Measurements from ENCODE around the gene IL1A. TPM values are rescaled to one million over a fixed set of nuclear protein-coding genes. Genes with fewer than 3 reads are reported as not detected.

The IL1A gene
- total RNA-seq, 2 experiments from 2014 or later, result 0.17 to 0.21 TPM

DNA sequence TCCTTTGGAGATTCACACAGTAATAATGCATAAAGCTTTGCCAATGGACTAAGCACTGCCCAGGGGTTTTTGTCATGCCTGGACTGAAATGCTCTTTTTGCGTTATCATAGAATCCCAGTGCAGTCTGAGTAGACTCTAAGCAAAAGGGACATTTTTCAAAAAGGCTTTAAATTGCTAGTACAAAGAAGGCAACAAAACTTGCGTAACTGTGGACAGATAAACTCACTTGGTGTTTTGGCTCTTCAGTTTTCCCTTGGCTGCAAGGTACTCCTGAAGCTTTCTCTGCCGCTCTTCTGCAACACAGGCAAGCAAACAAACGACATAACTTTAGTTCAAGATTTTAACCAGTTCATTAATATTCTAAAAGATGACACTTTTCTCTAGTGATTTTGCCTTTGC is 22.0 kb downstream of the IL1A start:
- Mint-ChIP-seq H3K36me3 (ENCODE audit: low read depth) (peaks cover 55% of the 10 kb centered on the region), H3K9me3 (peaks cover 1% of the 10 kb centered on the region), H3K27me3 (no peaks in the 10 kb centered on the region), H3K27ac (peak overlapping the region; percentile 21), H3K4me3 (peak overlapping the region; percentile 98), H3K4me1 (peaks cover 49% of the 10 kb centered on the region)
- DNase-seq, result no peak
- ChIA-PET CTCF (interaction anchor here (0.6 to 2.2 kb wide), 4 partner anchors 9 to 466 kb away, joined by 4 to 11 read pairs (median 5); no protein-coding TSS in a partner anchor), POLR2A (interaction anchor here (0.6 to 0.7 kb wide), 2 partner anchors 16 to 114 kb away, joined by 6 to 7 read pairs; no protein-coding TSS in a partner anchor)

DNA sequence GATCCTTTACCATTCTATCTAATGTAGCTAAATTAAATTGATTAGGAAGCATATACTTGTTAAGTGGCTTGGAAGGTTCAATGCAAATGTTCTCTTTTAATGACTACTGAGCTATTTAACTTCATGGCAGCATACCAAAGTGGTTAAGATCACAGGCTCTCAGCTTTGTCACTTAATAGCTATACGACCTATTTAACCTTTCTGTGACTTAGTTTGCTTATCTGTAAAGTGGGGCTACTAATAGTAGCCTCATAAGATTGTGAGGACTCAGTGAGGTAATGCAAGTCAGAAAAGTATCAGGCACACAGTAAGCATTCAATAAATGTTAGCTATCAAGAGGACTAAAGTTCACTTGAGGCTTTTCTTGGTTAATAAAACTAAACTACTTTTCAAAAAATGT is 24.1 kb downstream of the IL1A start:
- DNase-seq, result no peak
- ChIA-PET POLR2A (no interaction called here), CTCF (interaction anchor here (0.6 to 1.1 kb wide), 2 partner anchors 11 to 49 kb away, joined by 3 to 6 read pairs; no protein-coding TSS in a partner anchor)
- Mint-ChIP-seq H3K4me3 (no peak overlapping the region), H3K4me1 (peaks cover 48% of the 10 kb centered on the region), H3K27ac (no peak overlapping the region), H3K27me3 (no peaks in the 10 kb centered on the region), H3K36me3 (ENCODE audit: low read depth) (peaks cover 70% of the 10 kb centered on the region), H3K9me3 (no peaks in the 10 kb centered on the region)

- Mint-ChIP-seq H3K27me3 (no peaks in the 10 kb centered on the region), H3K36me3 (ENCODE audit: low read depth) (peaks cover 78% of the 10 kb centered on the region), H3K27ac (no peak overlapping the region), H3K4me1 (peaks cover 55% of the 10 kb centered on the region), H3K9me3 (no peaks in the 10 kb centered on the region), H3K4me3 (no peak overlapping the region)
- ChIA-PET POLR2A (no interaction called here), CTCF (no interaction called here)
- DNase-seq, result no peak
These were observed 25.6 kb downstream of the IL1A start for GRCh38 chr2:112758711-112759110.

- H3K27me3 Mint-ChIP-seq, result no peaks in the 10 kb centered on the region
- CTCF ChIA-PET, result no interaction called here
These were observed 27.0 kb downstream of the IL1A start for GRCh38 chr2:112757265-112757664.

GRCh38 chr2:112756207-112756606 is 28.1 kb downstream of the IL1A start:
- H3K4me3 Mint-ChIP-seq, result no peak overlapping the region
- peaks cover 40% of the 10 kb centered on the region for H3K4me1 Mint-ChIP-seq
- H3K27me3 Mint-ChIP-seq, result no peaks in the 10 kb centered on the region
- CTCF ChIA-PET, result no interaction called here
- no peak overlapping the region for H3K27ac Mint-ChIP-seq
- POLR2A ChIA-PET, result no interaction called here
- peaks cover 72% of the 10 kb centered on the region for H3K36me3 Mint-ChIP-seq (ENCODE audit: low read depth)
- no peak for DNase-seq
- H3K9me3 Mint-ChIP-seq, result no peaks in the 10 kb centered on the region

More at GRCh38 chr2:112757265-112757664, 27.0 kb downstream of the IL1A start:
- Mint-ChIP-seq H3K4me3 (no peak overlapping the region), H3K36me3 (ENCODE audit: low read depth) (peaks cover 74% of the 10 kb centered on the region), H3K9me3 (no peaks in the 10 kb centered on the region), H3K27ac (no peak overlapping the region), H3K4me1 (peaks cover 45% of the 10 kb centered on the region)
- DNase-seq, result no peak
- POLR2A ChIA-PET, result interaction anchor here (0.6 kb wide), 1 partner anchor 188 kb away, joined by 5 read pairs; no protein-coding TSS in a partner anchor

GRCh38 chr2:112755444-112755843 is 28.8 kb downstream of the IL1A start:
- no peak for DNase-seq
- Mint-ChIP-seq H3K4me3 (no peak overlapping the region), H3K9me3 (no peaks in the 10 kb centered on the region), H3K27me3 (no peaks in the 10 kb centered on the region), H3K36me3 (ENCODE audit: low read depth) (peaks cover 73% of the 10 kb centered on the region), H3K27ac (no peak overlapping the region), H3K4me1 (peaks cover 42% of the 10 kb centered on the region)
- CTCF ChIA-PET, result interaction anchor here (1.3 to 3.9 kb wide), 3 partner anchors 8 to 130 kb away, joined by 3 to 13 read pairs (median 3); no protein-coding TSS in a partner anchor
- POLR2A ChIA-PET, result interaction anchor here (0.6 kb wide), 1 partner anchor 14 kb away, joined by 7 read pairs; no protein-coding TSS in a partner anchor

DNA sequence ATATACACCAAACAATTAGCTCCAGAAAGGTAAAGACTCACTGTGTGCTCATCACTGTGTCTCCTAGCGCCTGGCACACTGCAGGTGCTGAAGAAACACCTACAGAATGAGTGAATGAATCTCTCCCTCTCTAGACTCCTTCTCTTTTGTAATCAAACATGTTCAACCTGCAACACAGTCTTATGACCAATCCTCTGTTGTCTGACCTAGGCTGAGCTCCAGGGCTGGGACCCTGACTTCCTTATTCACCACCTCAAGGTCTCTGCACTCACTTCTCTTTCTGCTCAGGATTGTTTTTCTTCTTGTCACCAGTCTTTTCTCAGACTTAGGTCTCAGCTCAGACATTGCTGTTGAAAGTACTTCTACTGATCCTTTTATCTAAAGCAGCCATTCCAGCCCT is 29.7 kb downstream of the IL1A start:
- no peaks in the 10 kb centered on the region for H3K27me3 Mint-ChIP-seq
- peaks cover 80% of the 10 kb centered on the region for H3K36me3 Mint-ChIP-seq (ENCODE audit: low read depth)
- POLR2A ChIA-PET, result no interaction called here
- H3K27ac Mint-ChIP-seq, result no peak overlapping the region
- H3K9me3 Mint-ChIP-seq, result no peaks in the 10 kb centered on the region
- H3K4me1 Mint-ChIP-seq, result peaks cover 49% of the 10 kb centered on the region
- H3K4me3 Mint-ChIP-seq, result no peak overlapping the region
- CTCF ChIA-PET, result interaction anchor here (1.3 to 3.9 kb wide), 3 partner anchors 9 to 131 kb away, joined by 3 to 13 read pairs (median 3); no protein-coding TSS in a partner anchor
- DNase-seq, result no peak

- Mint-ChIP-seq H3K9me3 (no peaks in the 10 kb centered on the region), H3K27ac (no peak overlapping the region), H3K4me1 (peaks cover 53% of the 10 kb centered on the region), H3K4me3 (no peak overlapping the region), H3K36me3 (ENCODE audit: low read depth) (peaks cover 78% of the 10 kb centered on the region), H3K27me3 (no peaks in the 10 kb centered on the region)
- POLR2A ChIA-PET, result no interaction called here
- CTCF ChIA-PET, result interaction anchor here (1.3 to 3.9 kb wide), 4 partner anchors 10 to 189 kb away, joined by 4 to 13 read pairs (median 9); no protein-coding TSS in a partner anchor
- DNase-seq, result no peak
These were observed 31.6 kb downstream of the IL1A start for GRCh38 chr2:112752667-112753066.

DNA sequence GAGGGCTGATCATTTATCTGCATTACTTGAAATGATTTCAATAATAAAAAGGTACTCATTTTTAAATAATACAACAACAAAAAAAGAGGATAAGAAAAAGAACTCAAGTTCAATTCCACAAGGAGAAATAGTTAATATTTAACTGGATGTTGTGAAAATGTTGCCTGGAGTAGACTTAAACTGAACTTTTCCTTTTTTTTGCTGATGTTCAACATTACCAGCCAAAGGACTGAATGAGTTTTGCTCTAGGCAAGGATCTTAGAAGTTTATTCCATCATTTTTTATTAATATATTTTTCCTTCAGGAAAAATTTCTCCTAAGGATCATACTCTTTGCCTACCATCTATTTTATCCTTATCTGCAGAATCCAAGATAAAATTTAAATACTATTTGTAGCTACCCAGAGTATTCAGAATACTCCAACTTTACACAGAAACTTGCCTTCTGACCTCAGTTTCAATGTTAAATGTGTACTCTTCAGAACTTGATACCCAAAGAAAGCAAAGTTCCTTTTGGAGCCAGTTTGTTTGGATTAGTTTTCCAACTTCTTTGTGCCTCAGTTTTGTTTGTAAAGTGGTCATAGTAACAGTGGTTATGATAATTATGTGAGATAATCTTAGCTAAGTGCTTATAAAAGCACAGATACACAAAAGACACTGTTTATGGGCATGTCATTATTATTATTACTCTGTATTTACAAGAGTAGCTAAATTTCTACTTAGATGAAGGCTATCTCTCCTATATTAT is 32.7 kb downstream of the IL1A start:
- peaks cover 54% of the 10 kb centered on the region for H3K4me1 Mint-ChIP-seq
- POLR2A ChIA-PET, result no interaction called here

DNA sequence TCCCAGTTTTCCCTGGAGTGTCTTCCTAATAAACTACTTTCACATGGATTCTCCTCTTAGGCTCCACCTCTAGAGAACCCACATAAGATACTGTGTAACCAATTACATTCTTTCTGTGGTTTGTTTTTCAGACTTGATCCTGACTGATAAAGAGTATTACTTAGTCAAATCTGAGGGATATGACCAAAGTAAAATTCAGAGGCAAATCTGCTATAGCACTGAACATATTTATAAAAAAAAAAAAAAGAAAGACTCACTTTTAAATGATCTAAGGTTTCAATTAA is 33.8 kb downstream of the IL1A start:
- H3K4me3 Mint-ChIP-seq, result no peak overlapping the region
- no peaks in the 10 kb centered on the region for H3K9me3 Mint-ChIP-seq
- H3K4me1 Mint-ChIP-seq, result peaks cover 50% of the 10 kb centered on the region
- CTCF ChIA-PET, result interaction anchor here (1.0 to 3.1 kb wide), 18 partner anchors 9 to 217 kb away, joined by 3 to 38 read pairs (median 5); no protein-coding TSS in a partner anchor
- DNase-seq, result no peak
- peaks cover 76% of the 10 kb centered on the region for H3K36me3 Mint-ChIP-seq (ENCODE audit: low read depth)
- peak overlapping the region; percentile 71 for H3K27ac Mint-ChIP-seq
- H3K27me3 Mint-ChIP-seq, result no peaks in the 10 kb centered on the region
- POLR2A ChIA-PET, result interaction anchor here (0.7 to 1.0 kb wide), 2 partner anchors 123 to 135 kb away, joined by 4 to 5 read pairs; no protein-coding TSS in a partner anchor

More for the DNA sequence above, 32.7 kb downstream of the IL1A start:
- no peak for DNase-seq
- H3K4me3 Mint-ChIP-seq, result no peak overlapping the region
- CTCF ChIA-PET, result interaction anchor here (0.6 to 3.9 kb wide), 4 partner anchors 9 to 190 kb away, joined by 3 to 13 read pairs (median 9); no protein-coding TSS in a partner anchor
- no peaks in the 10 kb centered on the region for H3K27me3 Mint-ChIP-seq
- H3K9me3 Mint-ChIP-seq, result no peaks in the 10 kb centered on the region
- H3K27ac Mint-ChIP-seq, result no peak overlapping the region
- H3K36me3 Mint-ChIP-seq (ENCODE audit: low read depth), result peaks cover 79% of the 10 kb centered on the region

GRCh38 chr2:112749755-112750559 is 34.3 kb downstream of the IL1A start:
- H3K27me3 Mint-ChIP-seq, result no peaks in the 10 kb centered on the region
- DNase-seq, result peak; percentile 88
- no peaks in the 10 kb centered on the region for H3K9me3 Mint-ChIP-seq
- ChIA-PET POLR2A (interaction anchor here (0.7 to 1.0 kb wide), 2 partner anchors 123 to 135 kb away, joined by 4 to 5 read pairs; no protein-coding TSS in a partner anchor), CTCF (interaction anchor here (0.5 to 3.1 kb wide), 31 partner anchors 8 to 276 kb away, joined by 3 to 38 read pairs (median 4); no protein-coding TSS in a partner anchor)
- peaks cover 73% of the 10 kb centered on the region for H3K36me3 Mint-ChIP-seq (ENCODE audit: low read depth)
- no peak overlapping the region for H3K4me3 Mint-ChIP-seq
- peak overlapping the region; percentile 71 for H3K27ac Mint-ChIP-seq
- H3K4me1 Mint-ChIP-seq, result peaks cover 46% of the 10 kb centered on the region

DNA sequence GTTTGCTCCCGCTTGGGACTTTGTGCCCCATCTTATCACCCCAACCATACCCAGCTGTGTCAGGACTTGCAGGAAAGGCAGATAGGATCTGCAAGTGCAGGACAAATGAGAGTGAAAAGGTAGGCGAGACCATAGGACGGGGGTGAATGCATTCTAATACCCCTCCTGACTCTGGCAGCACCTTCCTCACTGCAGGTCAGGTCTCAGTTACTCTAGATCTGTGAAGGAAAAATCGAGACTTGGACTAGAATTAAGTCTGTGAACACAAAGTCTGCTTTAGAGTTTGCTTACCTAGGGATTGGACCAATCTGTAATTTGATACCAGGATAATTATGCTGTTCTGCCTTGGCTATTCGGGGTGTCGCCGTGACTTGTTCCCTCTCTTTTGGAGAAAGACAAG is 43.8 kb downstream of the IL1A start:
- H3K27me3 Mint-ChIP-seq, result no peaks in the 10 kb centered on the region
- H3K4me1 Mint-ChIP-seq, result no peaks in the 10 kb centered on the region
- H3K36me3 Mint-ChIP-seq (ENCODE audit: low read depth), result peaks cover 68% of the 10 kb centered on the region
- DNase-seq, result no peak
- H3K27ac Mint-ChIP-seq, result no peak overlapping the region
- no peak overlapping the region for H3K4me3 Mint-ChIP-seq
- CTCF ChIA-PET, result interaction anchor here (0.6 to 5.6 kb wide), 4 partner anchors 9 to 201 kb away, joined by 3 to 27 read pairs (median 5); no protein-coding TSS in a partner anchor
- H3K9me3 Mint-ChIP-seq, result no peaks in the 10 kb centered on the region
- POLR2A ChIA-PET, result interaction anchor here (0.5 to 0.7 kb wide), 2 partner anchors 41 to 88 kb away, joined by 3 to 4 read pairs; no protein-coding TSS in a partner anchor

All from activated CD4-positive, alpha-beta T cell treated with anti-CD3 and anti-CD28 coated beads, Interleukin-2, amount 10 ng/mL, durations not matched to agents 7 days and 5 days (primary cell).